CD8-positive, alpha-beta memory T cell (primary cell): ENCODE results near the gene DUSP16. TPM values are rescaled to one million over a fixed set of nuclear protein-coding genes. Genes with fewer than 3 reads are reported as not detected.

Experiments
- CTCF ChIA-PET: fragments of 350-600 bp; sonication (Branson Sonifier 250); formaldehyde crosslinking; loops from one replicate; lab custom pipeline; 2021; ENCODE audit warnings: antibody characterized with exemption; lab: Charles Lee
- POLR2A ChIA-PET: fragments of 350-600 bp; sonication (Branson Sonifier 250); formaldehyde crosslinking; loops from one replicate; lab custom pipeline; 2021; ENCODE audit warnings: antibody characterized with exemption; lab: Charles Lee
- DNase-seq, 5 donors: peaks; one replicate each; pipeline versions ENCODE4 v3.0.0 to v3.0.0-alpha.2; 2020 to 2022; ENCODE audit warnings: mixed read lengths in 1 of 5
- H3K27ac ChIP-seq: one replicate; pipeline ENCODE4 v1.7.0; 2013; ENCODE audit warnings: low read depth, mild to moderate bottlenecking, low read length, moderate library complexity
- H3K27me3 ChIP-seq: 2 replicates; pipeline ENCODE4 v1.7.0; 2013; ENCODE audit warnings: low read length, mild to moderate bottlenecking; ENCODE audit not compliant: insufficient read depth, poor library complexity, severe bottlenecking
- H3K36me3 ChIP-seq: 2 replicates; pipeline ENCODE4 v1.7.0; 2013; ENCODE audit warnings: mild to moderate bottlenecking, low read length, moderate library complexity; ENCODE audit not compliant: insufficient read depth
- H3K4me1 ChIP-seq: 2 replicates; pipeline ENCODE4 v1.7.0; 2013; ENCODE audit warnings: mild to moderate bottlenecking, low read length, moderate library complexity; ENCODE audit not compliant: insufficient read depth
- H3K4me3 ChIP-seq: 2 replicates; pipeline ENCODE4 v1.7.0; 2013; ENCODE audit warnings: mild to moderate bottlenecking, low read length
- H3K9me3 ChIP-seq: 2 replicates; pipeline ENCODE4 v1.7.0; 2013; ENCODE audit warnings: mild to moderate bottlenecking, low read length
- H3K27ac Mint-ChIP-seq, 8 donors: one replicate each; pipeline ENCODE4 v1.8.0; 2020 to 2021; ENCODE audit warnings: mixed read lengths in 8 of 8, mild to moderate bottlenecking in 6 of 8, inconsistent platforms in 3 of 8, moderate library complexity in 3 of 8
- H3K27me3 Mint-ChIP-seq, 2 donors: one replicate each; pipeline ENCODE4 v1.8.0; 2020 to 2021; ENCODE audit warnings: mixed read lengths in 2 of 2, mild to moderate bottlenecking in 1 of 2, moderate library complexity in 1 of 2
- H3K36me3 Mint-ChIP-seq, 3 donors: one replicate each; pipeline ENCODE4 v1.8.0; 2020 to 2021; ENCODE audit warnings: mixed read lengths in 3 of 3, inconsistent platforms in 1 of 3, mild to moderate bottlenecking in 1 of 3
- H3K4me1 Mint-ChIP-seq, 3 donors: one replicate each; pipeline ENCODE4 v1.8.0; 2020 to 2021; ENCODE audit warnings: mixed read lengths in 3 of 3, inconsistent platforms in 1 of 3, mild to moderate bottlenecking in 1 of 3
- H3K4me3 Mint-ChIP-seq, 7 donors: one replicate each; pipeline ENCODE4 v1.8.0; 2020 to 2021; ENCODE audit warnings: mixed read lengths in 7 of 7, mild to moderate bottlenecking in 6 of 7, moderate library complexity in 4 of 7, inconsistent platforms in 2 of 7
- H3K9me3 Mint-ChIP-seq, 5 donors: one replicate each; pipeline ENCODE4 v1.8.0; 2020 to 2022; ENCODE audit warnings: mixed read lengths in 5 of 5, mild to moderate bottlenecking in 3 of 5, moderate library complexity in 2 of 5, inconsistent platforms in 1 of 5
- polyA plus RNA-seq: library from polyadenylated mRNA; unstranded; fragments of 300-500 nt; fragmentation: Illumina TruSeq; gene quantifications from one replicate; pipeline ENCODE4 v1.2.3, GENCODE V29; 2021
- total RNA-seq, 2 experiments: library from RNA; stranded (reverse); gene quantifications; one replicate each; pipeline ENCODE4 v1.2.3, GENCODE V29; 2021

Gene DUSP16, protein sequence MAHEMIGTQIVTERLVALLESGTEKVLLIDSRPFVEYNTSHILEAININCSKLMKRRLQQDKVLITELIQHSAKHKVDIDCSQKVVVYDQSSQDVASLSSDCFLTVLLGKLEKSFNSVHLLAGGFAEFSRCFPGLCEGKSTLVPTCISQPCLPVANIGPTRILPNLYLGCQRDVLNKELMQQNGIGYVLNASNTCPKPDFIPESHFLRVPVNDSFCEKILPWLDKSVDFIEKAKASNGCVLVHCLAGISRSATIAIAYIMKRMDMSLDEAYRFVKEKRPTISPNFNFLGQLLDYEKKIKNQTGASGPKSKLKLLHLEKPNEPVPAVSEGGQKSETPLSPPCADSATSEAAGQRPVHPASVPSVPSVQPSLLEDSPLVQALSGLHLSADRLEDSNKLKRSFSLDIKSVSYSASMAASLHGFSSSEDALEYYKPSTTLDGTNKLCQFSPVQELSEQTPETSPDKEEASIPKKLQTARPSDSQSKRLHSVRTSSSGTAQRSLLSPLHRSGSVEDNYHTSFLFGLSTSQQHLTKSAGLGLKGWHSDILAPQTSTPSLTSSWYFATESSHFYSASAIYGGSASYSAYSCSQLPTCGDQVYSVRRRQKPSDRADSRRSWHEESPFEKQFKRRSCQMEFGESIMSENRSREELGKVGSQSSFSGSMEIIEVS
- total RNA-seq (10 to 100 TPM; 37.5 to 41.2 TPM), polyA plus RNA-seq (10.3 TPM)

DNA sequence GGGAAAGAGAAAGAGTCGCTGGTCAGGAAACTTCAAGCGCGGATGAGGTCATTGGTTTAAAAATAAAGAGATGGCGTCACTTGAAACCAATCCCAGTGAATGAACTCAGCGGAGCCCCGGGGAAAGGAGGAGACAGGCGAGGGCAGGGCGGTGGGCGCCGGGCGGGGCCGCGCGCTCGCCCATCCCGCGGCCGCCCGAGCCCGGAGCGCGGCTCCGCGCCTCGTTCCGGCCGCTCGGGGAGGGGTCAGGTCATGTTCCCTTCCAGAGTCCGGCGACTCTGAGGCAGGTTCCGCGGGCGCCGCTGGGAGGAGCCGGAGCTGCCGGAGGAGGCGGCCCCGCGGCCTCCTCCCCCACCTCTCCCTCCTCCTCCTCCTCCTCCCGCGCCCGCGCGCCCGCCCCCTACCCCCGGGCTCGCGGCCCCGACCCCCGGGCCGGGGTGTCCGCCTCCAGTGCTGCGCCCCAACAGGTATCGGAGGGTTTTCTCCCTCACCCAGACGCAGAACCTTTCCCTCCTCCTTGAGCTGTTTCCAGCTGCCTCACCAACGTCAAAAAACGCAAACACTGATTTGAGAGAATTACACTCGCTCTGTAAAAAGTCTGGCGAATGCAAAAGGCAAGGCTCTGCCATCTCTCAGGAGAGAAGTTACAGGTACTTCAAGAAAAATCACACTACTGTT, at the start of gene DUSP16:
TSS of gene DUSP16 (minus strand) at position 279 of the 677 bp plus-strand sequence. CDS start 41,765 bp downstream, outside the sequence.
- peak within 1 kb of the TSS; percentile 71 for H3K4me3 ChIP-seq
- DNase-seq, result peak; percentile 66 to 89 (median 88)
- H3K4me1 Mint-ChIP-seq, result peaks cover 31 to 42% (median 40%) of the 10 kb centered on the region in 3 donors
- no peaks in the 10 kb centered on the region for H3K27me3 ChIP-seq
- H3K9me3 Mint-ChIP-seq, result no peaks in the 10 kb centered on the region
- peak within 1 kb of the TSS; percentile 95 for H3K27ac ChIP-seq
- H3K4me1 ChIP-seq, result peaks cover 27% of the 10 kb centered on the region
- H3K36me3 ChIP-seq, result no peaks in the 10 kb centered on the region
- ChIA-PET POLR2A (interaction anchor here (0.7 to 2.9 kb wide), 15 partner anchors 49 to 213 kb away, joined by 3 to 22 read pairs (median 5); partner anchors contain the start of genes BORCS5, CREBL2 and MANSC1), CTCF (interaction anchor here (0.8 to 3.0 kb wide), 13 partner anchors 8 to 241 kb away, joined by 3 to 29 read pairs (median 4); partner anchors contain the start of gene BORCS5)
- H3K4me3 Mint-ChIP-seq, result peak within 1 kb of the TSS; percentile 91 to 96 (median 92)
- H3K27ac Mint-ChIP-seq, result peak within 1 kb of the TSS; percentile 97 to 99 (median 98)
- peaks cover 0 to 4% of the 10 kb centered on the region in 2 donors for H3K27me3 Mint-ChIP-seq
- H3K36me3 Mint-ChIP-seq, result peaks cover 0 to 24% (median 3%) of the 10 kb centered on the region in 3 donors
- H3K9me3 ChIP-seq, result no peaks in the 10 kb centered on the region

DNA sequence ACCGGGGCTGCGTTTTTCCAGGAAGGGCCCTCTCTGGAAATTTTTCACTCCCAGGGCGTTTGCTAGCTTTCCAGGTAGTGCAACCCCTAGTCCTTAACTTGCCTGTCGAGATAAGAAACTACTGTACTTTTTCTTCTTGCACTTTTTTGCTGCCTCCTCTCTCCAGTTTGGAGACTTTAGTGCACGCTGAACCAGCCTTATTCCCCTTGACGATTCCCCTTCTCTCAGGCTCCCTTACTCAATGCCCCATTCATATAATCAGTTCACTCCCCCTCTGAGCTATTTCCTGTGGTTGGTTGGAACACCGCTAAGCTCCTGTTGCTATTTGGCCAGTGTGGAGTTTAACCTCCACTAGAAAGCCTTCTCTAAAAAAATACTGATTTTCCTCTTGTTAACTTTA, 49.7 kb upstream of the DUSP16 start:
- peak overlapping the region; percentile 92 to 100 (median 98) for H3K27ac Mint-ChIP-seq
- ChIA-PET CTCF (interaction anchor here (1.2 to 2.0 kb wide), 6 partner anchors 10 to 125 kb away, joined by 3 to 5 read pairs (median 4); no protein-coding TSS in a partner anchor), POLR2A (interaction anchor here (0.8 to 1.2 kb wide), 5 partner anchors 51 to 254 kb away, joined by 3 to 4 read pairs (median 3); no protein-coding TSS in a partner anchor)
- Histone ChIP-seq H3K27me3 (no peaks in the 10 kb centered on the region), H3K36me3 (no peaks in the 10 kb centered on the region), H3K4me1 (peaks cover 55% of the 10 kb centered on the region), H3K27ac (peak overlapping the region; percentile 88), H3K9me3 (no peaks in the 10 kb centered on the region), H3K4me3 (peak overlapping the region; percentile 98)
- peaks cover 44 to 66% (median 63%) of the 10 kb centered on the region in 3 donors for H3K4me1 Mint-ChIP-seq
- DNase-seq, result peak in 2 of 5 donors; percentile 3 to 33
- H3K9me3 Mint-ChIP-seq, result no peaks in the 10 kb centered on the region
- no peaks in the 10 kb centered on the region for H3K27me3 Mint-ChIP-seq
- H3K4me3 Mint-ChIP-seq, result peak overlapping the region; percentile 89 to 99 (median 95)
- peaks cover 0 to 32% (median 9%) of the 10 kb centered on the region in 3 donors for H3K36me3 Mint-ChIP-seq

DNA sequence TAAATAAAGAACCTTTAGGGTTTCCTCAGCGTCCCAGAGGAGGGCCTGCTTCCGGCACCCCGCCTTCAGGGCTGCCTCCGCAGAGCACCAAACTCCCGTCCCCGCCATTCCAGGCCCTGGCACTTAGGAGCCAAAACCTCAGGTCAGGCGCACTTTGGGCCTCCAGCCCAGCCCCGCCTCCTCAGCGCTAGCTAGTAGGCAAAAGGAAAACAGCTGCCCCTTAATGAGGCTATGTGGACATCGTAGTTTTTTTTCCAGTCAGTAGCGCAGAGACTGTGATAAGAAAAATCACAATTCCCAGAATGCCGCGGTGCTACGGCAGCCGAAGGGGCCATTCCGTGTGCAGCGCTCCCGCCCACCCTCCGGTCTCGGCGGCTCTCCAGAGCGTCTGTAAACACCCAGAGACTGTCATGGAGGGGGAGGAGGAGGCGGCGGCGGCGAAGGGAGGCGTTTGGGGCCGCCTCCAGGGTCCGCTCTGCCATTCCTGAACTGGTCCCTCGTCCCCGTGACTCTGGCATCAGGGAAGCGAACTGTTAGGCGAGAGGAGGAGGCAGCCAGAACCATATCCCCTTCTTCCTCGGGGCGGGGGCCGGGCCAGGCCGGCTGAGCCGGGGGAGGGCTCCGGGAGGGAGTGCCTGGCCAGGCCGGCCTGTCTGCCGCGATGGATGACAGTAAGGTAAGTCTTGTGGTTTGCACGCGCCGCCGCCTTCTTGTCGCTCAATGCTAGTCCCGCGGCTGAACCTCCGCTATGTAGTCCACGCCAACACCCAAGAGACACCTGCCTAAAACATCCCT, 49.0 kb upstream of the DUSP16 start, which contains the start of gene CREBL2:
TSS of gene CREBL2 (plus strand) at position 365 of the 795 bp plus-strand sequence. CDS start at position 662, 297 bp downstream.
- peak within 1 kb of the TSS; percentile 92 to 100 (median 98) for H3K27ac Mint-ChIP-seq
- Histone ChIP-seq H3K36me3 (no peaks in the 10 kb centered on the region), H3K27ac (peak within 1 kb of the TSS; percentile 88), H3K4me3 (peak within 1 kb of the TSS; percentile 98), H3K4me1 (peaks cover 49% of the 10 kb centered on the region), H3K9me3 (no peaks in the 10 kb centered on the region), H3K27me3 (no peaks in the 10 kb centered on the region)
- H3K27me3 Mint-ChIP-seq, result no peaks in the 10 kb centered on the region
- no peaks in the 10 kb centered on the region for H3K9me3 Mint-ChIP-seq
- peak within 1 kb of the TSS; percentile 89 to 99 (median 95) for H3K4me3 Mint-ChIP-seq
- peaks cover 42 to 66% (median 63%) of the 10 kb centered on the region in 3 donors for H3K4me1 Mint-ChIP-seq
- CTCF ChIA-PET, result interaction anchor here (0.8 to 2.0 kb wide), 6 partner anchors 10 to 126 kb away, joined by 3 to 5 read pairs (median 4); partner anchors contain the start of gene CDKN1B
- POLR2A ChIA-PET, result interaction anchor here (0.9 to 1.2 kb wide), 5 partner anchors 48 to 253 kb away, joined by 3 to 4 read pairs (median 3); no protein-coding TSS in a partner anchor
- peaks cover 0 to 27% (median 6%) of the 10 kb centered on the region in 3 donors for H3K36me3 Mint-ChIP-seq
- DNase-seq, result peak; percentile 75 to 90 (median 86)

DNA sequence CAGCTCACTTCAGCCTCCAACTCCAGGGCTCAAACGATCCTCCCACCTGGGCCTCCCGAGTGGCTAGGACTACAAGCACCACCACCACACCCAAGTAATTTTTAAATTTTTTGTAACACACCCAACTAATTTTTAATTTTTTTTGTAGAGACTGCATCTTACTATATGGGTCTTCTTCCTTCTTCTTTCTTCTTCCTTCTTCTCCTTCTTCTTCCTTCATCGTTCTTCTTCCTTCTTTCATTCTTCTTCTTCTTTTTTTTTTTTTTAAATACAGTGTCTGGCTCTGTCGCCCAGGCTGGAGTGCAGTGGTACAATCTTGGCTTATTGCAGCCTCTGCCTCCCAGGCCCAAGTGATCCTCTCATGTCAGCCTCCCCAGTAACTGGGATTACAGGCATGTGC, 48.0 kb upstream of the DUSP16 start:
- DNase-seq, result no peak
- peaks cover 33 to 60% (median 55%) of the 10 kb centered on the region in 3 donors for H3K4me1 Mint-ChIP-seq
- Histone ChIP-seq H3K4me1 (peaks cover 41% of the 10 kb centered on the region), H3K27ac (peak overlapping the region; percentile 88), H3K9me3 (no peaks in the 10 kb centered on the region), H3K36me3 (no peaks in the 10 kb centered on the region), H3K4me3 (peak overlapping the region; percentile 98), H3K27me3 (no peaks in the 10 kb centered on the region)
- peak overlapping the region; percentile 89 to 99 (median 95) for H3K4me3 Mint-ChIP-seq
- no peaks in the 10 kb centered on the region for H3K9me3 Mint-ChIP-seq
- peak overlapping the region; percentile 47 to 99 (median 97) for H3K27ac Mint-ChIP-seq
- peaks cover 0 to 21% (median 4%) of the 10 kb centered on the region in 3 donors for H3K36me3 Mint-ChIP-seq
- ChIA-PET CTCF (interaction anchor here (1.5 to 3.2 kb wide), 2 partner anchors 126 to 127 kb away, joined by 5 to 7 read pairs; no protein-coding TSS in a partner anchor), POLR2A (interaction anchor here (0.6 to 0.9 kb wide), 2 partner anchors 47 to 86 kb away, joined by 4 to 7 read pairs; no protein-coding TSS in a partner anchor)
- H3K27me3 Mint-ChIP-seq, result no peaks in the 10 kb centered on the region

DNA sequence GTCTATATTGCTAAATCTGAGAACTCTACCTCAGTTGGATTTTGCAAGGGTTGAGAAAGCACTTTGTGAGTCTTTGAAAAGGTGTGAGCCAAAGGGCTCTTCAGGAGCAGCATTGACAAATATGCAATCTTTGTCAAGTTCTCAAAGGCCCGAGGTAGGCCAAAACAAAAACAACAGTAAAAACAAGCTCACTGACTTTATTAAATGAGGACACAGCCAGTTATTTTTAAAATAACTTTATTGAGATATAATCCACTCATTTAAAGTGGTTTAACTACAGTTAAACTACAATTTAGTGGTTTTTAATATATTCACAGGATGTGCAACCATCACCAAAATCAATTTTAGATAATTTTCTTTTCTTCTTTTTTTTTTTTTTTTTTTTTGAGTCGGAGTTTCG, 47.0 kb upstream of the DUSP16 start:
- H3K4me3 Mint-ChIP-seq, result peak overlapping the region in 2 of 7 donors; percentile 48 to 51
- H3K27ac Mint-ChIP-seq, result peak overlapping the region in 1 of 8 donors; percentile 26
- ChIA-PET CTCF (interaction anchor here (3.2 kb wide), 1 partner anchor 127 kb away, joined by 7 read pairs; no protein-coding TSS in a partner anchor), POLR2A (interaction anchor here (0.7 kb wide), 1 partner anchor 130 kb away, joined by 6 read pairs; no protein-coding TSS in a partner anchor)
- H3K9me3 ChIP-seq, result no peaks in the 10 kb centered on the region
- H3K4me1 ChIP-seq, result peaks cover 31% of the 10 kb centered on the region
- H3K27me3 ChIP-seq, result no peaks in the 10 kb centered on the region
- no peaks in the 10 kb centered on the region for H3K9me3 Mint-ChIP-seq
- peaks cover 32 to 53% (median 51%) of the 10 kb centered on the region in 3 donors for H3K4me1 Mint-ChIP-seq
- no peaks in the 10 kb centered on the region for H3K27me3 Mint-ChIP-seq
- no peaks in the 10 kb centered on the region for H3K36me3 ChIP-seq
- DNase-seq, result no peak
- H3K4me3 ChIP-seq, result no peak overlapping the region
- H3K36me3 Mint-ChIP-seq, result peaks cover 0 to 19% (median 4%) of the 10 kb centered on the region in 3 donors
- no peak overlapping the region for H3K27ac ChIP-seq

DNA sequence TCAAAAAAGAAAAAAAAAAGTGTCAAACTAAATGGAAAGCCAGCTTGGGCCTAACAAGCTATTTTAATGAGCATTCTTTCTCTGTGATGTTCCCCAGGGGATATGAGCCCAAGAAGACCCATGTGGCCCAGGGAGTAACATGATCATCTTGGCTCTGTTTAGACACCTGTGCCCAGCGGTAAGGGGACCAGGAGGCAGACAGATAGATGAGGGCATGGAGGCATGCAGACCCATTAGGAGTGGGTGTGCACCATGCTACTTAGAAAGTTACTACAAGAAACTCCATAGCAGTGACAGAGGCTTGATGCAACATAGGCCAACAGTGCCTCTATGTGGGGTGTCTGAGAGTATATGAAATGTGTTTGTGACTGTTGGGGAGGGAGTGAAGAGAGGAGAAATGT, 45.9 kb upstream of the DUSP16 start:
- H3K27me3 Mint-ChIP-seq, result no peaks in the 10 kb centered on the region
- Histone ChIP-seq H3K4me3 (no peak overlapping the region), H3K4me1 (peaks cover 22% of the 10 kb centered on the region), H3K36me3 (no peaks in the 10 kb centered on the region), H3K27me3 (no peaks in the 10 kb centered on the region), H3K27ac (no peak overlapping the region), H3K9me3 (no peaks in the 10 kb centered on the region)
- H3K27ac Mint-ChIP-seq, result peak overlapping the region in 5 of 8 donors; percentile 6 to 64 (median 48)
- H3K9me3 Mint-ChIP-seq, result no peaks in the 10 kb centered on the region
- ChIA-PET POLR2A (interaction anchor here (0.6 kb wide), 1 partner anchor 108 kb away, joined by 3 read pairs; no protein-coding TSS in a partner anchor), CTCF (interaction anchor here (3.2 kb wide), 1 partner anchor 128 kb away, joined by 7 read pairs; no protein-coding TSS in a partner anchor)
- no peak for DNase-seq
- H3K4me3 Mint-ChIP-seq, result peak overlapping the region in 1 of 7 donors; percentile 71
- peaks cover 0 to 13% (median 2%) of the 10 kb centered on the region in 3 donors for H3K36me3 Mint-ChIP-seq
- peaks cover 26 to 44% (median 41%) of the 10 kb centered on the region in 3 donors for H3K4me1 Mint-ChIP-seq
